OCI-LY1 (cell line): ENCODE results near the gene SELENOI.

Experiments
- CTCF ChIP-seq: fragments of 200-600 bp; sonication (generic), shearing (Covaris generic); IDR thresholded peaks from 2 replicates; pipeline ENCODE4 v1.5.1; 2017; ENCODE audit warnings: mild to moderate bottlenecking, antibody characterized with exemption, low read length, moderate library complexity, mixed read lengths
- EZH2 ChIP-seq: fragments of 200-600 bp; sonication (generic), shearing (Covaris generic); IDR thresholded peaks from 2 replicates; pipeline ENCODE4 v1.8.0; 2017; ENCODE audit warnings: borderline replicate concordance, mixed run types, mild to moderate bottlenecking, antibody characterized with exemption, low read length, moderate library complexity, mixed read lengths

- TF ChIP-seq CTCF (no peak), EZH2 (no peak)
These were observed 82.9 kb downstream of the SELENOI start for GRCh38 chr2:26428846-26429245.
